ENCODE results near the gene SHLD2.
"Not testable (repeated sequence)": the region's sequence is repeated elsewhere in the genome, so short reads cannot be mapped to it uniquely, and the experiment has no call there.

The SHLD2 gene

GRCh38 chr10:87145598-87145997 lies 50.6 kb downstream of the SHLD2 start:
- DNase-seq (ENCODE audit: low spot score): not testable (repeated sequence)

- not testable (repeated sequence) for DNase-seq (ENCODE audit: low spot score)
These were observed 54.1 kb downstream of the SHLD2 start for GRCh38 chr10:87149020-87149609.

GRCh38 chr10:87151516-87151915 lies 56.5 kb downstream of the SHLD2 start:
- DNase-seq (ENCODE audit: low spot score): not testable (repeated sequence)

GRCh38 chr10:87156841-87157240 lies 61.8 kb downstream of the SHLD2 start:
- DNase-seq (ENCODE audit: low spot score): not testable (repeated sequence)

- DNase-seq (ENCODE audit: low spot score): not testable (repeated sequence)
These were observed 62.8 kb downstream of the SHLD2 start for GRCh38 chr10:87157821-87158220.

- not testable (repeated sequence) for DNase-seq (ENCODE audit: low spot score)
These were observed 67.8 kb downstream of the SHLD2 start for GRCh38 chr10:87162703-87163293.

- DNase-seq (ENCODE audit: low spot score): not testable (repeated sequence)
These were observed 68.4 kb downstream of the SHLD2 start for GRCh38 chr10:87163414-87163813.

GRCh38 chr10:87169857-87170256 lies 74.9 kb downstream of the SHLD2 start:
- not testable (repeated sequence) for DNase-seq (ENCODE audit: low spot score)

GRCh38 chr10:87170705-87171104 lies 75.7 kb downstream of the SHLD2 start:
- DNase-seq (ENCODE audit: low spot score): not testable (repeated sequence)

GRCh38 chr10:87171670-87172069 lies 76.7 kb downstream of the SHLD2 start:
- DNase-seq (ENCODE audit: low spot score): not testable (repeated sequence)

- DNase-seq (ENCODE audit: low spot score): not testable (repeated sequence)
These were observed 77.2 kb downstream of the SHLD2 start for GRCh38 chr10:87172178-87172577.

- DNase-seq (ENCODE audit: low spot score): not testable (repeated sequence)
These were observed 82.6 kb downstream of the SHLD2 start for GRCh38 chr10:87177587-87177986.

GRCh38 chr10:87184421-87184820 lies 89.4 kb downstream of the SHLD2 start:
- DNase-seq (ENCODE audit: low spot score): not testable (repeated sequence)

GRCh38 chr10:87186016-87186415 lies 91.0 kb downstream of the SHLD2 start:
- DNase-seq (ENCODE audit: low spot score): not testable (repeated sequence)

- DNase-seq (ENCODE audit: low spot score): not testable (repeated sequence)
These were observed 92.6 kb downstream of the SHLD2 start for GRCh38 chr10:87187573-87187972.

GRCh38 chr10:87191841-87192240 lies 96.8 kb downstream of the SHLD2 start:
- DNase-seq (ENCODE audit: low spot score): not testable (repeated sequence)

- not testable (repeated sequence) for DNase-seq (ENCODE audit: low spot score)
These were observed 105.9 kb downstream of the SHLD2 start for GRCh38 chr10:87200924-87201323.

GRCh38 chr10:87204801-87205200 lies 109.8 kb downstream of the SHLD2 start:
- not testable (repeated sequence) for DNase-seq (ENCODE audit: low spot score)

- DNase-seq (ENCODE audit: low spot score): not testable (repeated sequence)
These were observed 111.9 kb downstream of the SHLD2 start for GRCh38 chr10:87206922-87207321.

- DNase-seq (ENCODE audit: low spot score): not testable (repeated sequence)
These were observed 115.3 kb downstream of the SHLD2 start for GRCh38 chr10:87210309-87210708.

GRCh38 chr10:87211848-87212247 lies 116.8 kb downstream of the SHLD2 start:
- DNase-seq (ENCODE audit: low spot score): not testable (repeated sequence)

- not testable (repeated sequence) for DNase-seq (ENCODE audit: low spot score)
These were observed 118.3 kb downstream of the SHLD2 start for GRCh38 chr10:87213150-87213765.

GRCh38 chr10:87213806-87214205 lies 118.8 kb downstream of the SHLD2 start:
- not testable (repeated sequence) for DNase-seq (ENCODE audit: low spot score)
